ENCODE results near the gene DNAJC30. TPM values are rescaled to one million over a fixed set of nuclear protein-coding genes. Genes with fewer than 3 reads are reported as not detected.
A peak's percentile ranks its signal among the peaks of the same experiment; 100 is the strongest.
"Not testable (repeated sequence)": the region's sequence is repeated elsewhere in the genome, so short reads cannot be mapped to it uniquely, and the experiment has no call there.

Gene DNAJC30
- polyA plus RNA-seq, 1 of the 3 experiments (the other 2 are of a cell fraction), result 11.0 TPM

DNA sequence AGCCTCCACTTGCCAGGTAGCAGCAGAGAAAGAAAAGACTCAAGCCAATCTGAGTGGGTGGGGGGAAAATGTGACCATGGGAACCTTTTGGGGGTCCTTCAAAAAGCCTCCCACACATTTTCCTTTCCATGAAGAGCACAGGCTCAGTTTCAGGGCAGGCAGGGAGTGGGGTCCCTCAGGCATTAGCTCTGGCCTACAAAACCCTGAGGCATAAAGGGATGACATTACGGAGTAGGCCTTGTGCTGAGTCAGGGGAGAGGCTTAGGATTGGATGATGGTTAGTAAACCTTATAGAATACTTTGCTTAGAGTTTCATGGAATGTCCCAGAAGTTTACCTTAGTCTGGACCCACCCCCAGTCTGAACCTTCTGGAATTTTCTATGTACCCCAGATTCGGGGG lies 3.5 kb downstream of the DNAJC30 start:
- Histone ChIP-seq H3K36me3 (replicated peaks in 1 of 2; ENCODE audit: control insufficient read depth in 1 of 2, insufficient read depth in 2 of 2, low read length in 1 of 2) (peaks cover 7 to 27% of the 10 kb centered on the region in 2 experiments), H4K20me1 (ENCODE audit: insufficient read depth) (no peaks in the 10 kb centered on the region), H2AFZ (ENCODE audit: low read depth) (no peak overlapping the region), H3K9ac (no peak overlapping the region), H3K27me3 (ENCODE audit: insufficient read depth) (no peaks in the 10 kb centered on the region), H3K79me2 (ENCODE audit: insufficient read depth) (peaks cover 66% of the 10 kb centered on the region), H3K27ac (ENCODE audit: low read depth in 2 of 2, low read length in 1 of 2) (no peak overlapping the region), H3K4me2 (0 out of 2 replicates have a peak overlapping the region, but pooled peaks have one; percentile 98), H3F3A (replicated peaks; ENCODE audit: insufficient read depth) (no peaks in the 10 kb centered on the region), H3K9me2 (no peaks in the 10 kb centered on the region), H3K4me1 (ENCODE audit: control insufficient read depth in 1 of 2, insufficient read depth in 2 of 2, low read depth in 1 of 2, low read length in 1 of 2) (peaks cover 19 to 20% of the 10 kb centered on the region in 2 experiments; a peak in 3 of 4 replicates), H3K4me3 (ENCODE audit: low read depth in 2 of 2, low read length in 1 of 2) (no peak overlapping the region), H3K9me3 (no peaks in the 10 kb centered on the region)
- no peak for DNase-seq
- ChIA-PET POLR2A (no interaction called here), CTCF (interaction anchor here (1.0 to 1.9 kb wide), 2 partner anchors 12 to 22 kb away, joined by 3 to 7 read pairs; partner anchors contain the start of gene VPS37D)
- TF ChIP-seq TAF1 (IDR thresholded peaks at IDR 0.05; ENCODE audit: borderline replicate concordance, low read depth, low read length), result no peak
- no peak for TF ChIP-seq MXI1 (IDR thresholded peaks at IDR 0.05; ENCODE audit: low read depth, low read length)
- TF ChIP-seq POLR2AphosphoS5 (IDR thresholded peaks at IDR 0.05; ENCODE audit: low read depth, low read length), result no peak
- TF ChIP-seq RAD21 (IDR thresholded peaks at IDR 0.05; ENCODE audit: low read length), result no peak
- WGBS (ENCODE audit: low lambda C conversion rate), result 96% methylated on average over 2 of the region's 2 CpGs

DNA sequence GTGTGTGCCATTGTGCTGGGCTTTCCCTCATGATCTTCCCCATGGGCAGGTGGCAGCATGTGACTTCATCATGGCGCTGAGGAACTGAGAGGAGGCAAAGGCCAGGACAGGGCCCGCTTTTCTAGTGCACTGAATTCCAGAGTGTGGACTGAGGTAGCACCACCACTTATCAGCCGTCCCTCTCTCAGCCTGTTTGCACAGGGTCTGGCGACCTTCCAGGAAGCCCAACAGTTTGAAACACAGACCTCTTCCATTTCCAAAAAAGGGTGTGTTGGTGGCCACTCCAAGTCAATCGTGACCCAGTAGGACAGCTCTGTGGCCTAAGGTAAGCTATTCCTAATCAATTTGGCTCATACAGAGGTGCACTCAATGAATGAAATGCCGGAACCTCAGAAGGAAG lies 4.4 kb downstream of the DNAJC30 start:
- no peaks in the 10 kb centered on the region for H3K9me3 ChIP-seq
- DNase-seq, result no peak
- no peaks in the 10 kb centered on the region for H3K9me2 ChIP-seq
- no peaks in the 10 kb centered on the region for H3F3A ChIP-seq (replicated peaks; ENCODE audit: insufficient read depth)
- no peak overlapping the region for H3K4me3 ChIP-seq (ENCODE audit: low read depth in 2 of 2, low read length in 1 of 2)
- ChIA-PET POLR2A (no interaction called here), CTCF (interaction anchor here (2.8 kb wide), 1 partner anchor 72 kb away, joined by 11 read pairs; no protein-coding TSS in a partner anchor)
- no peak for TF ChIP-seq POLR2AphosphoS5 (IDR thresholded peaks at IDR 0.05; ENCODE audit: low read depth, low read length)
- H3K27ac ChIP-seq (ENCODE audit: low read depth in 2 of 2, low read length in 1 of 2), result no peak overlapping the region
- peaks cover 16 to 19% of the 10 kb centered on the region in 2 experiments; a peak in 3 of 4 replicates for H3K4me1 ChIP-seq (ENCODE audit: control insufficient read depth in 1 of 2, insufficient read depth in 2 of 2, low read depth in 1 of 2, low read length in 1 of 2)
- no peaks in the 10 kb centered on the region for H4K20me1 ChIP-seq (ENCODE audit: insufficient read depth)
- H3K79me2 ChIP-seq (ENCODE audit: insufficient read depth), result peaks cover 57% of the 10 kb centered on the region
- H2AFZ ChIP-seq (ENCODE audit: low read depth), result no peak overlapping the region
- no peak overlapping the region for H3K4me2 ChIP-seq
- H3K36me3 ChIP-seq (replicated peaks in 1 of 2; ENCODE audit: control insufficient read depth in 1 of 2, insufficient read depth in 2 of 2, low read length in 1 of 2), result peaks cover 7 to 27% of the 10 kb centered on the region in 2 experiments
- 90% methylated on average over 6 of the region's 6 CpGs for WGBS (ENCODE audit: low lambda C conversion rate)
- H3K27me3 ChIP-seq (ENCODE audit: insufficient read depth), result no peaks in the 10 kb centered on the region
- H3K9ac ChIP-seq, result no peak overlapping the region

DNA sequence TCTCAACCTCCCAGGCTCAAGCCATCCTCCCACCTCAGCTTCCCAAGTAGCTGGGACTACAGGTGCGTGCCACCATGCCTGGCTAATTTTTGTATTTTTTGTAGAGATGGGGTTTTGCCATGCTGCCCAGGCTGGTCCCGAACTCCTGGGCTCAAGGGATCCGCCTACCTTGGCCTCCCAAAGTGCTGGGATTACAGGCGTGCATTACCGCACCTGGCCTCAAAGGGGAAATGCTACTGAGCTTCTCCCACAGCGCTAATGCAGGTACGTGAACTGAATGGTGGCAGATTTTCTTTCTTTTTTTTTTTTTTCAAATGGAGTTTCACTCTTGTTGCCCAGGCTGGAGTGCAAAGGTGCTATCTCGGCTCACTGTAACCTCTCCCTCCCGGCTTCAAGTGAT lies 7.2 kb downstream of the DNAJC30 start:
- H3K4me1 ChIP-seq (ENCODE audit: control insufficient read depth in 1 of 2, insufficient read depth in 2 of 2, low read depth in 1 of 2, low read length in 1 of 2); H3K9me3 ChIP-seq; DNase-seq; H4K20me1 ChIP-seq (ENCODE audit: insufficient read depth); H3K9me2 ChIP-seq; POLR2A ChIA-PET; H2AFZ ChIP-seq (ENCODE audit: low read depth); H3K4me2 ChIP-seq; H3F3A ChIP-seq (replicated peaks; ENCODE audit: insufficient read depth); H3K9ac ChIP-seq; H3K27ac ChIP-seq (ENCODE audit: low read depth in 2 of 2, low read length in 1 of 2); H3K4me3 ChIP-seq (ENCODE audit: low read depth in 2 of 2, low read length in 1 of 2); H3K27me3 ChIP-seq (ENCODE audit: insufficient read depth): not testable (repeated sequence)
- WGBS (ENCODE audit: low lambda C conversion rate), result 97% methylated on average over 9 of the region's 9 CpGs
- peaks cover 31% of the 10 kb centered on the region for H3K79me2 ChIP-seq (ENCODE audit: insufficient read depth)
- CTCF ChIA-PET, result interaction anchor here (0.8 to 4.1 kb wide), 6 partner anchors 8 to 70 kb away, joined by 3 to 26 read pairs (median 8); partner anchors contain the start of gene VPS37D
- H3K36me3 ChIP-seq (replicated peaks in 1 of 2; ENCODE audit: control insufficient read depth in 1 of 2, insufficient read depth in 2 of 2, low read length in 1 of 2), result peaks cover 9 to 27% of the 10 kb centered on the region in 2 experiments

All from SK-N-SH (cell line).